GM21786 (cell line): ENCODE measurements around the gene MELTF.

Source experiments
- ATAC-seq: cut with Tn5 transposase; IDR thresholded peaks from one replicate; pipeline ENCODE4 v1.9.1; 2021; ENCODE audit not compliant: unreplicated experiment

MELTF gene

DNA sequence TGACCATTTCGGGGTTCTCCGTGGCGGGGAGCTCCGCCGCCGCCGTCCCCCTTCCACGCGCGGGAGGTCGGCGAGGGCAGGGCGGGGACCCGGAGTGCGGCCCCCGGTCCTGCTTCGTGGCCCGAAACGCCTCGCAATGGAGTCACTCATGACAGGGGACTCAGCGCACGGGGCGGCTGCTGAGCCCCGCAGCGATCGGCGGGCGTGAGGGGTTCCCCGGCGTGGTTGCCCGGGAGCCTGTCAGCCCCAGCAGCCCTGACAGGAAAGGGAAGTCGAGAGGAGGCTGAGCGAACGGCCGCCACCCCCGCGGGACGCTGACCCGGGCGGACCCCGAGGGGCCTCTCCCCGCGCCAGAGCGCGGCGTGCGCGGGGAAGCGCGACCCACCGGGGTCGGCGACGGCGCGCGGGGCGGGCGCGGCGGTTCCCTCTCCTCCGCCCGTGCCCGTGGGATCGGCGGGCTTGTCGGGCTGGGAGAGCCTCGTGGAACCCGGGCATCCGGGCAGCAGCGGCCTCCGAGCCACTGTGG, 60.4 kb downstream of the MELTF start:
- peak; percentile 48 for ATAC-seq

DNA sequence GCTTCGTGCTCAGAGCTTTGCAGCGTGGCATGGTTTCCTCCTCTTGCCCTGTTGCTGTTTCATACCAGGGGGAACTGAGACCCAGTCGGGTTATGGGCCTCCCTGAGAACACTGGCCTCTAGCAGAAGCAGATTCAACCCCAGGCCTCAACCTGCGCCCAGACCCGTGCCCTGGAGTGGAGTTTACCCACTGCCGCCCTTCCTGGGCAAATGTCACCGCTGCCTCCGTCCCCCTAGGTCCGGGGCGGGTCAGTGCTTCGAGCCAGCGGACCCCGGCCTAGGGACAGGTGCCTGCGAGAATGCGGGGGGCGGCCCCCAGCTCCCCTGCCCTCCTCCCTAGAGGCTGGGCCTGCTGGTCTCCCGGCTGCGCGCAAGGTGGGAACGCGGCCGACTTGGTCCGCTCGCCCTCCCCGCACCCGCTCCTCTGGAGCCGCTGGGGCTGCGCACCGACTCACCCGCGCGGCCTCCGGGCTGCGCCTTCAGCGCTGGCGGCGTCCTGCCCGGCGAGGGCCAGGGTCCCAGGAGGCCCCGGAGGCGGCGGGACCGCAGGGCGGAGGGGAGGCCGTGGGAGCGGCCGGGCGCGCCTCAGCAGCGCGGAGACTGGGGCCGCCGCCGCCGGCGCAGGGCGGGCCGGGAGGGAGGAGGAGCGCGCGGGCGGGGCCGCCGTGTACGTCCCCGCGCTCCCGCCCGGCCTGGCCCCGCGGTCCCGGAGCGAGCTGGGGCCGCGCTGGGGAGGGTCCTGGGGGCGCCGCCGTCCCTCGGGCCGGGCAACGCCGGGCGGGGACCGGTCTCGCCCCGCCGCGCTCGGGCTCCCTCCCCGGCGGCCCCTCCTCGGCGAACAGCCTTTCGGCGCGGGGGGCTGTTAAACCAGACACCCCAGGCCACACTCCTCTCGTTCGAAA, 61.1 kb downstream of the MELTF start, which contains the start of gene PIGZ:
Gene PIGZ, minus strand, starts transcription at position 601 of the 901 bp plus-strand sequence. CDS start 16,802 bp downstream, outside the sequence.
- ATAC-seq: peak; percentile 61

DNA sequence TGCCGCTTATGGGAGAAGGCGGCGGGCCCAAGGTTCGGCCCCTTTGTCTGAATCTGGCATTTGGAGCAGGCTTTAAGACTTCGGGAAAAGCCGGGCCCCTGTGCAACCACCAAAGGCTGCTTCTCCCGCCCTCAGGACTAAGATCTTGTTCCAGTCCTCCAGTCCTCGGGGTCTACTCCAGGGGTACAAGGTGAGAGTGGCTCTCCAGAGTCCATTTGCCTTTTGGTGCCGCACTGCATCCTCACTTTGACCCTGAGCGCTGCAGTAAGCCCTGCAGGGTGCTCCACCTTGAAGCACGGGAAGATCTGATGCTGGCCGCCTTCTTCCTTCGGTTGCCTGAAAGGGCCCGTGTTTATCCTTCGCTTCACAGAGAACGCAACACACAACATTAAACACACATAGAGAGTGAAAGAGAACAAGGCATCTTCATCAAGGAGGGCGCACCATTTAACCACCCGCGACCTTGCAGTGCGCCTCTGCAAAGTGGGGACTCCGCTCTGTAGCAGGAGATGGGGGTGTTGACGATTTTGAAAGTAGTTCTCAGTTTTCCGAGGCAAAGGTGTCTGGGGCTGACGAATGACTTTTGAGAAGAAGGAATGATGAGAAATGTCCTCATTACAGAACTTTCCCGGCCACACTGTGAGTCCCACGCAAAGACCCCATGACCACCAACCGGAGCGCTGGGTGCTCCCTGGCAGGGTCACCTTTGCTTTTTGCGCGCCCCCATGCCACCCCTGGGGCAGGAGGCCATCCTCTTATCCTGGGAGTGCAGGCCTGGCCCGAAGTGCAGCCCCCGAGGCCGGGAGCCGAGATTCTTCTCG, 62.0 kb downstream of the MELTF start:
- ATAC-seq: no peak

DNA sequence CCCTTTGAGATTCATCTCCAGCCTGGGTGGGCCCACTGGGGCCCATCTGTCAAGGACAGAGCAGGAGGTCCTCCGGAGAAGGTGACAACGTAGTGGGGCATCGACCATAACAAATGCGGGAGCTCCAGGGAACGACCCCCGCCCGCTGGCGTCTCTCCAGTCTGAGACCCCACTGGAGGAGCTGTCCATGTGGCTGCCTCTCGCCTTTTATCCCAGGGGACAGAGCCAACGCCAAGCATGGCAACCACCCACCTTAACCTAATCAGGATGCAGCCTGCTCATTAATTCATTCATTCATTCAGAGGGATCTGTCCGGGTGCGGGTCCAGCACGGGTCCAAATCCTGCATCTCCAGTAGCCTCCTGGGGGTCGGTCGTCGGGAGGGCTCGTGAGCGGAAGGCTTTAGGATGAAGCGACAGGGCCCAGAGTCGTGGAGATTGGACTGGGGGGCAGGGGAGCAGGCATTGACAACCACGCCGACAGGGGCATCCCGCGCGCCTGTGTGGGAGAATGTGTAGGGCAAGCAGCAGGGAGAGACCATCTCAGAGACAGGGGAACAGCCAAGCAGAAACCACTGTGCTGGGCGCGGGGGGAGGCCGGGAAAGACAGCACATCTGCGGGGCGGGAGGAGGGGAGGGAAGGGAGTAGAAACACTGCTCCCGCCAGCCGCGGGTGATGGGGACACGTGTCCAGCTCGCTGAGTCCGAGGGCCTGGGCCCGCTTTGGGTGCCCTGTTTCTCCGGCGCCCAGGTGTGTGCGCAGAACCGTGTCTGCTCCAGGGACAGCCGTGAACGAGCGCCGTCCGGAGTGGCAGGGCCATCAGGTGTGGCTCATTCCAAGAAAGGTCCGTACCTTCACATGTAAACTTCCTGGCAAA, 62.9 kb downstream of the MELTF start:
- no peak for ATAC-seq

DNA sequence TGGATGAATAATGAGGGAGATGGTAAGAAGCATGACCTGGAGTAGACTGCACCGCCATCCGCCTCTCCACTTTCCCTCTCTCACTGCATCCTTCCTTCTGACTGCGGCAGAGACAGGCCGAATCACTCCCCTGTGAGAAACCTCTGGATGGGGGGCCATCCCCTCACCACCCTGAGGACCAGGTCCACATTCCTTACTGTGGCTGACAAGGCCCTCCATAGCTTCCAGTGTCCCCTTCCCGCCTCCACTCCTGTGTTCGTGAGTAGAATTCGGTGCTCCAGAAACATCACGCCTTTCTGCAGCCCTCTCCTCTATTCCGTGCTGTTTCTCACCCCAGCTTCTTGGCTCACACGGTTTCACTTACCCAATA, 63.8 kb downstream of the MELTF start:
- no peak for ATAC-seq

DNA sequence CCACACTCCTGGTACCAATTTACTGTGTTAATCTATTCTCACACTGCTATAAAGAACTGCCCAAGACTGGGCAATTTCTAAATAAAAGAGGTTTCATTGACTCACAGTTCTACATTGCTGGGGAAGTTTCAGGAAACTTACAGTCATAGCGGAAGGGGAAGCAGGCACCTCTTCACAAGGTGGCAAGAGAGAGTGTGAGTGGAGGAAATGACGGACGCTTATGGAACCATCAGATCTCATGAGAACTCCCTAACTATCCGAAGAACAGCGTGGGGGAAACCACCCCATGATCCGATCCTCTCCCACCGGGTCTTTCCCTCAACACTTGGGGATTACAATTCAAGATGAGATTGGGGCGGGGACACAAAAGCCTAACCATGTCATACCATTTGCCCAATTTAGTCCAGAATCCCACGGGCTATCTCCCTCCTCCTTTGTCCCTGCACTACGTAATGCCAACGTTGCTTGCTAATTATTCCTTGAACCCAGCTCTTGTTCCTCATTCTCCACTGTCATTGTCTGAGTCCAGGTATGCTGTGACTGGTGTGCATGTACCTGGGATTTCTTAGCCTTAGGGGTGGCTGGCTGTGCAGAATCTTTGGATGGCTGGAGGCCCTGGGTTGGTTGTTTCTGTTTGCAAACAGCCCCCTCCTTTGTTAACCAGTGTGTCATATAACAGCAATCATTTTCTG, 64.4 kb downstream of the MELTF start:
- no peak for ATAC-seq

DNA sequence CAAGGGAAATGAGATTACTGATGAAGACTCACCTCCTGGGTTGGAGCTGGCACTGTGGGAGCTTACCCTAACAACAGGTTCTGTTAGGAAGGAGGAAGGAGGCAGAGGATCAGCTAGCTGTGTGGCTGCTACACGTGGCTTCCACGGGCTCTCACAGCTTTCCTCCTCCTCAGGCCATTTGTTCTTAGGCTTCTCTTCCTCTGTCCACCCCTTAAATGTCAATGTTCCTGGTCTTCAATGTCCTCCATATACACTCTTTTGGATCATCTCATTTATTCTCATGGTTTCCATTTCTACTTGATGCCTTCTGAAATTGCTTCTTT, 66.0 kb downstream of the MELTF start:
- ATAC-seq: no peak

DNA sequence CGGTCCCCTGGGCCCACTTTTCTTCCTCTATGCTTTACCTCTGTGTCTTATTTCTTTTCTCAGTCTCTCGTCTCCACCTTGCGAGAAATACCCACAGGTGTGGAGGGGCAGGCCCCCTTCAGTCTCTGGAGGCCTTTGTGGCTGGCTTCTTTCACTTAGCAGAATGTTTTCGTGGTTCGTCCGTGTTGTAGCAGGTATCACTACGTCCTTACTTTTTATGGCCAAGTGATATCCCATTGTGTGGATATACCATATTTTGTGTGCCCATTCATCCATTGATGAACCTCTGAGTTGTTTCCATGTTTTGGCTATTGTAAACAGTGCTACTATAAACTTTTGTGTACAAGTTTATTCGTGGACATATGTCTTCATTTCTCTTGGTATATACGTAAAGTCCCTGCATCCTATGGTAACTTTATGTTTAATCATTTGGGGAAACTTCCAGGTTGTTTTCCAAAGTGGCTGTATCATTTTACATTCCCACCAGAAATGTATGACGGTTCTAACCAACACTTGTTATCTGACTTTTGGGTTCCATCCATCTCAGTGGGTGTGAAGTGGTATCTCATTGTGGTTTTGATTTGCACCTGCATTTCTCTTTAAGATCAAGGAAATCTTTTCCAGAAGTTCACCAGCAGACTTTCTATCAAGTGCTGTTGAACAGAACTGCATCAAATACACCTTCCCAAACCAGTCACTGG, 66.5 kb downstream of the MELTF start:
- ATAC-seq: no peak

DNA sequence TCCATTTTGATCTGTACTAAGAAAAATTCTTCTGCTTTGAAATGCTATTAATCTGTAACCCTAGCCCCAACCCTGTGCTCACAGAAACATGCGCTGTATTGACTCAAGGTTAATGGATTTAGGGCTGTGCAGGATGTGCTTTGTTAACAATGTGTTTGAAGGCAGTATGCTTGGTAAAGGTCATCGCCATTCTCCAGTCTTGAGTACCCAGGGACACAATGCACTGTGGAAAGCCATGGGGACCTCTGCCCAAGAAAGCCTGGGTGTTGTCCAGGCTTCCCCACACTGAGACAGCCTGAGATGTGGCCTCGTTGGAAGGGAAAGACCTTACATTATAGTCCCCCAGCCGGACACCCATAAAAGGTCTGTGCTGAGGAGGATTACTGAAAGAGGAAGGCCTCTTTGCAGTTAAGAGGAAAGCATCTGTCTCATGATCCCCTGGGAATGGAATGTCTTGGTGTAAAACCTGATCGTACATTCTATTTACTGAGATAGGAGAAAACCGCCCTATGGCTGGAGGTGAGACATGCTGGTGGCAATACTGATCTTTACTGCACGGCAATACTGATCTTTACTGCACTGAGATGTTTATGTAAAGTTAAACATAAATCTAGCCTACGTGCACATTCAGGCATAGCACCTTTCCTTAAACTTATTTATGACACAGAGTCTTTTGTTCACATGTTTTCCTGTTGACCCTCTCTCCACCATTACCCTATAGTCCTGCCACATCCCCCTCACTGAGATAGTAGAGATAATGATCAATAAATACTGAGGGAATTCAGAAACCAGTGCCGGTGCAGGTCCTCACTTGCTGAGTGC, 67.3 kb downstream of the MELTF start:
- ATAC-seq: no peak

DNA sequence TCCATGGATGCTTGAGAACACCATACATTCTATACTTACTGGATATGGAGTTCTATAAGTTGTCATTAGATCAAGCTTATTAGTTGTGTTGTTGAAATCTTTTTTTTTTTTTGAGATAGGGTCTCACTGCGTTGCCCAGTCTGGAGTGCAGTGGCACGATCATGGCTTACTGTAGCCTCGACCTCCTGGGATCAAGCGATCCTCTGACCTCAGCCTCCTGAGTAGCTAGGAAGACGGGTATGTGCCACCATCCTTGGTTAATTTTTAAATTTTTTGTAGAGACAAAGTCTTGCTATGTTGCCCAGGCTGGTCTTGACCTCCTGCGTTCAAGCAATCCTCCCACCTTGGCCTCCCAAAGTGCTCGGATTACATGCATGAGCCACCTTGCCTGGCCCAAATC, 74.8 kb downstream of the MELTF start:
- no peak for ATAC-seq
